GM21825 (cell line): Measurements from ENCODE around the gene RFC2.

ENCODE experiments used
- ATAC-seq: cut with Tn5 transposase; IDR thresholded peaks from one replicate; pipeline ENCODE4 v1.9.1; 2021; ENCODE audit warnings: mild to moderate bottlenecking, moderate library complexity; ENCODE audit not compliant: unreplicated experiment

The RFC2 gene

DNA sequence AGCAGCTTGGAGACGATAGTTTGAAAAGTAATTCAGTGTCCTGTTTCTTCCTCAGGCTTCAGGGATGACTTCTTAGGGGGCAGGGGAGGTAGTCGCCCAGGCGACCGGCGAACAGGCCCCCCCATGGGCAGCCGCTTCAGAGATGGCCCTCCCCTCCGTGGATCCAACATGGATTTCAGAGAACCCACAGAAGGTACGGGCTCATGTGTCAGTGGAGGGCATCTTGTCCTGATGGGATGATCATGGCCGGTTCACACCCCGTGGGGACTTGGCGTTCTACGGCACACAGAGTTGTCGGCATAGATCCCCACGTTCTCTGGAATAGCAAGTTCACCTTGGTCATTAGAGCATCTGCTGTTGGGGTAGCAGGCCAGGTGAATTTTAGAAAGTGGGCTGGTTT lies 59.5 kb downstream of the RFC2 start:
- no peak for ATAC-seq

- no peak for ATAC-seq
Measured at GRCh38 chr7:74193913-74194312, 60.3 kb downstream of the RFC2 start.

DNA sequence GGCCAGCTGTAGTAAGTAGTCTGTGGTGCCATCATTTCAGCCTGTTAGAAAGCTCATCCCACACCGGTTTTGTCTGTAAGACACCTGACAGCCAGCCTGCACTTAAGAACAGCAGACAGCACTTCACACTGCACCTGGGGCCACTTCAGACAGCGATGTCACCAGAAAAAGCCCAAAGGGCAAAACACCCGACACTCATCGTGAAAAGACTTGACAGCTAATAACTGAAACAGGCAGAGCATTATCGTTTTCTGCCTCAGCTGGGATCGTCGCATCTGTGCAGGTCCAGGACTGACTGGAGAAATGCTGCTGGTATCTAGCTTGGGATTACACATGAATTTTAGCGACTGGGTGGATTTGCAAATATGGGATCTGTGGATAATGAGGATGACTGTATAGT lies 61.1 kb downstream of the RFC2 start:
- ATAC-seq = no peak

DNA sequence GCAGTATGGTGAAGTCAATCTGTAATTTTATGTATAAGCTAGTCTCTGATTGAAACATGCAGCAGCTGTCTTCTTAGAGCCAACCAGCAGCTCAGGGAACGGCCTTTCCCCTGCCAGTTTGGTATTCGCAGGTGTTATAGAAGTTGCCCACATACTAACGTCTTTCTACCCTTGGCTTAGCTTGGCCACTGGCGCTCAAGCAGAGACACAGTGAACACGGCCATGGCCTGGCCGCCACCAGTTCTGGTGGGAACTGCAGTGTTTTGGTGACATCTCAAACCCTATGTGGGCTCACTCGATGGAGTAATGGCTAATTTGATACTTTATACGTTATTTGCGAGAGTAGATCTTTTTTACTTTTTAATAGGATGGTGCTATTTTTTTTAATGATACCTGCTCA lies 63.0 kb downstream of the RFC2 start:
- no peak for ATAC-seq

GRCh38 chr7:74190259-74190658 lies 63.9 kb downstream of the RFC2 start:
- ATAC-seq = no peak

- no peak for ATAC-seq
Measured at GRCh38 chr7:74187915-74188675, 66.1 kb downstream of the RFC2 start.

- no peak for ATAC-seq
Measured at GRCh38 chr7:74185636-74186035, 68.6 kb downstream of the RFC2 start.

DNA sequence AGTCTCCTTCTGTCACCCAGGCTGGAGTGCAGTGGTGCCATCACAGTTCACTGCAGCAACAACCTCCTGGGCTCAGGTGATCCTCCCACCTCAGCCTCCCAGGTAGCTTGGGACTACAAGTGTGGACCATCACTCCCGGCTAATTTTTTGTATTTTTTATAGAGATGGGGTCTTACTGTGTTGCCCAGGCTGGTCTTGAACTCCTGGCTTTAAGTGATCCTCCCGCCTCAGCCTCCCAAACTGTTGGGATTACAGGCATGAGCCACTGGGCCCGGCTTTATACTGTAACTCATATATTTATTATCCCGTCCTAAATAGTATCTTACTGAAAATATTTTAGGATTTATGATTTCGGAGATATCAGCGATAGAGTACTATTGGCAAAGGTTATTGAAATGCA lies 69.2 kb downstream of the RFC2 start:
- no peak for ATAC-seq

DNA sequence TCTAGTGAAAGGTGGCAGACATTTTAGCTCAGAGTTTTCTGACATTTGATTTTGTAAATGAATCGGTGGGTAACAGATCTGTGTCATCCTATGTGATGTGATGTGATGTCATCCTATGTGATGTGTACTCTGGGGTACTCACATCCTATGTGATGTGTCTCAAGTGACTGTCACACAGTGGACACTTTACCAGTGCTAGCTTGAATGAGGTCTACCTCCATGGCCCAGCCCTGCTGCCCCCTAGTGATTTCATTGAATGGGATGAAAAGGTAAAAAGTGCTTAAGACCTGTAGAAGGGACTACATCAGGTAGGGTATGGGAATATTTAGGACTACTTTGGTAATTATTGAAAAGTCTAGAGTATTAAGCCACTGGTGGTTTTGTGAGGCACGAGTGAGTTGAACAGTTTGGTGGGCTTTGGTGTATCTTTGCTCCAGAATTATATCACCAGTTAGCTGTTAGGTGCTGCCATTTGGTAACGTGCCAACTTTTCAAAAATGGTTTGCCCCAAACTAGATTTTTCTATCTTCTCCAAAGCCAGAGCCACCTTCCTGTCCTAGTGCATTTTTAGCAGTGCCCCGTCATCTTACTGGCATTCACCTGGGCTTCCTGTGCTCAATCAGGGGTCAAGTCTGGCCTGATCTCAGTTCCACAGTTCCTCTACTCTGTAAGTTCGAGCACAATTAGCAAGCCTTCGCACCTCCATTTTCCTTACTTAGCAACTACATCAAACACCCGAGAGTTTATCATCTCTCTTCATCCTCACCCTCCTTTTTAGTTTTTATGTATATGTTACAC lies 70.3 kb downstream of the RFC2 start:
- no peak for ATAC-seq

DNA sequence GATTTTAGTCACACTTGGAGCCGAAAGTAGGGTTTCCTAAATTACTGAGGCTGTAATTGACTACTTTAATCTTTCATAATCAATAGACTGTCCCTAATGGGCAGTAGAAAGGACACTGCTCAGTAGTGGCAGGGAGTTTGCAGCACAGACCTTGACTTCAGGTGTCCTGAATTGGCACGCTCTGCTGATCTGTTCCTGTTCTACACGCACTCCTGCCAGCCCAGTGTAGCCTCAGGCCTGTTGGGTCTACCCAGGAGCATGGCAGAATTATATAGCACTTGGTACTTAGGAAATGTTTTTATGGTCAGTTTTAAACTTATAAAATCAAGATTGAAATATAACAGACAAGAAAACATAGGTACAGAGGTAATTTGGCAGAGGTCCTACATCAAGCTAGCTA lies 71.1 kb downstream of the RFC2 start:
- ATAC-seq = no peak

GRCh38 chr7:74182453-74183090 lies 71.6 kb downstream of the RFC2 start:
- ATAC-seq = no peak

GRCh38 chr7:74181821-74182220 lies 72.4 kb downstream of the RFC2 start:
- ATAC-seq = no peak
